GM12801 (cell line): ENCODE results near the gene RAB40B.

Experiments
- TF ChIP-seq, protein P1 (sequence below): IDR thresholded peaks from one replicate; pipeline ENCODE4 v1.5.1; 2011; ENCODE audit warnings: control low read depth; ENCODE audit not compliant: insufficient read length; ENCODE audit errors: extremely low read depth

The RAB40B gene

DNA sequence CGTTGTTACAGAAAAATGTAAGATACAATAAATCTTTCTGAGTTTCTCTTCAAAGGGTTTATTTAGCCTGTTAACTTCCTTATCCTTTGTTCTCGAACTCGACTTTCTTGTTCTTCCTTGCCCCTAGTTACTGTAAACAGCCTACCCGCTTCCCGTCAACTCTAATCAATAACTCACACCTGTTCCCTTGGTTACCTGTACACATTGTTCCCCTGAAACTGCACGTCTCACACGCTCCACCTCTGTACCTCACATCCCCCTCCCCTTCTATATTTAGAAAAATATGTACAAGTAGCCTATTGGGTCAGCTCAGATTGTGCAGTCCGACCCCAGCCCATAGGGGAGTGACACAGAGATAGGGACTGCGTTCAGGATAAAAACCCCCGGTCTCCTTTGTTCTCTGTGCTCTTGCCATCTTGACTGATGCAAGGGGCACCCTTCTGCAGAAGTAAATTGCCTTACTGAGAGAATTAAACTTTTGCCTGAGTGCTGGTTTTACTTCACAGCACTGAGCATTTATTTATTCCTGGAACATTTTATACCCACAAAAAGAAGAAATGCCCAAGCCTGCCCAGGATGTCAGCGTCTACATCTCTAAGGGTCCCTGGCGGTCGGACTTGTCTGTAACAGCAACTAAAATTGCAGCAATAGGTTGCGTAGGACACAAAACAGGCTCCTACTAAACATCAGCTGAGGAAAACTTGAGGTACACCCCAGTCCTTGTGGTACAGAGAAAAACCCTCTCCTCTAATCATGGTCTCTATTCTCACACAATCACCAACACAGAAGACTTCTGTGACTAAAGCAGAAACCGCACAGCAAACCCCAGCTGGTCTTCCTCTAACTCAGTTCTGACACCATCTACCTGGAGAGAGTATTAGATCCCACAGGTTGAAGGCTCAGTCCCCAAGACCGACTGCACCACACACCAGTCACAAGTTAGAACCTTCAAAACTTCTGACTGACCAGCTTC, 61.6 kb downstream of the RAB40B start:
- TF ChIP-seq, protein P1, sequence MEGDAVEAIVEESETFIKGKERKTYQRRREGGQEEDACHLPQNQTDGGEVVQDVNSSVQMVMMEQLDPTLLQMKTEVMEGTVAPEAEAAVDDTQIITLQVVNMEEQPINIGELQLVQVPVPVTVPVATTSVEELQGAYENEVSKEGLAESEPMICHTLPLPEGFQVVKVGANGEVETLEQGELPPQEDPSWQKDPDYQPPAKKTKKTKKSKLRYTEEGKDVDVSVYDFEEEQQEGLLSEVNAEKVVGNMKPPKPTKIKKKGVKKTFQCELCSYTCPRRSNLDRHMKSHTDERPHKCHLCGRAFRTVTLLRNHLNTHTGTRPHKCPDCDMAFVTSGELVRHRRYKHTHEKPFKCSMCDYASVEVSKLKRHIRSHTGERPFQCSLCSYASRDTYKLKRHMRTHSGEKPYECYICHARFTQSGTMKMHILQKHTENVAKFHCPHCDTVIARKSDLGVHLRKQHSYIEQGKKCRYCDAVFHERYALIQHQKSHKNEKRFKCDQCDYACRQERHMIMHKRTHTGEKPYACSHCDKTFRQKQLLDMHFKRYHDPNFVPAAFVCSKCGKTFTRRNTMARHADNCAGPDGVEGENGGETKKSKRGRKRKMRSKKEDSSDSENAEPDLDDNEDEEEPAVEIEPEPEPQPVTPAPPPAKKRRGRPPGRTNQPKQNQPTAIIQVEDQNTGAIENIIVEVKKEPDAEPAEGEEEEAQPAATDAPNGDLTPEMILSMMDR, result no peak

DNA sequence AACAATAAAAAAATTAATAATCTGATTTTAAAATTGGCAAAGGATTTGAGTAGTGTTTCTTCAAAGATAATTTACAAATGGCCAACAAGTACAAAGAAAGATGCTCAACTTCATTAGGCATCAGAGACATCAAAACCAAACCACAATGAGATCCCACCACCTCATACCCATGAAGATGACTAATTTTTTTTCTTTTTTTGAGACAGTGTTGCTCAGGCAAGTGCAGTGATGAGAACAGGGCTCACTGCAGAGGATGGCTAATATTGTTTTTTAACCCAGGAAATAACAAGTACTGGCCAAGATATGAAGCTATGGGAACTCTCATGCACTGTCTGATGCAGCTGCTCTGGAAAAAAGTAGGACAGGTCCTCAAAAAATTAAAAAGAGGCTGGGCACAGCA, 65.2 kb downstream of the RAB40B start:
- TF ChIP-seq, protein P1, result no peak

DNA sequence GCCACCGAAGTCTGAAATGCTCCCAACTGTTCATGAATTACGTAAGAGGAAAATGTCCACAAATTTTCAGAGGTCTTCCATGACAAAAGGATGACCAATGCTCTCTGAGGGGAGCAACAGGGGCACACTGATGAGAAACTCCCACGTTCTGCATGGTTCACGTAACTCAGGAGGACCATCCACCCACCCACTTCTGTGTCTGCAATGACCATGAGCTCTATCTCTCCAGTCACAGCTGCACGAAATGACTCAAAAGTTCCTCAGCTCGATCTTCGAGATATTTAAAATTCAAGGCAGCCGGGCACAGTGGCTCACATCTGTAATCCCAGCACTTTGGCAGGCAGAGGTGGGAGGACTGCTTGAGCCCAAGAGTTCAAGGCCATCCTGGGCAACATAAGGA, 66.0 kb downstream of the RAB40B start:
- TF ChIP-seq, protein P1, result no peak

GRCh38 chr17:82631544-82631943, 67.0 kb downstream of the RAB40B start:
- TF ChIP-seq, protein P1, result no peak

GRCh38 chr17:82630212-82630611, 68.3 kb downstream of the RAB40B start:
- TF ChIP-seq, protein P1, result no peak

GRCh38 chr17:82629748-82630147, 68.8 kb downstream of the RAB40B start:
- TF ChIP-seq, protein P1, result no peak

DNA sequence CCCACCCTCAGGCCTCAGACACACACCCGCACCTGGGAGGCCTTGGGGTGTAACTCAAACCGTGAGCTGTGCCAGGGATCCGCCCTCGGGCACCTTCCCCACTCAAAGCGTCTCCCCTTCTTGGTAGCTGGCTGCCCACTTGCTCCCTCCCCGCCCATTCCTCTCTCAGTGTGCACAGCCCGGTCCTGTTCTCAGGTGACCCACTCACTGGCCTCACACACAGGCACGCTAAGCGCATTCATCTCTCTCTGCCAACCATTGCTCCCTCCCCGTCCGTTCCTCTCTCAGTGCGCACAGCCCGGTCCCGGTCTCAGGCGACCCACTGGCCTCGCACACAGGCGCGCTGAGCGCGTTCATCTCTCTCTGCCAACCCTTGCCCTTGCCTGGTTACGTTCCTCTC, 71.1 kb downstream of the RAB40B start:
- TF ChIP-seq, protein P1, result no peak
